WERI-Rb-1 (cell line): Measurements from ENCODE around the gene IGLON5.
A peak's percentile ranks its signal among the peaks of the same experiment; 100 is the strongest.

Source experiments
- DNase-seq: peaks from one replicate; pipeline ENCODE4 v3.0.0-alpha.2; 2020
- H3K27ac ChIP-seq: fragments of 250-450 bp; sonication (Bioruptor Pico); 2 replicates; pipeline ENCODE4 v1.5.1; 2020; ENCODE audit warnings: mild to moderate bottlenecking, moderate library complexity
- H3K27me3 ChIP-seq: fragments of 250-450 bp; sonication (Bioruptor Pico); 2 replicates; pipeline ENCODE4 v1.5.1; 2021; ENCODE audit warnings: mild to moderate bottlenecking, low read depth, moderate library complexity; ENCODE audit not compliant: insufficient read depth, severe bottlenecking
- H3K36me3 ChIP-seq: fragments of 250-450 bp; sonication (Bioruptor Pico); 2 replicates; pipeline ENCODE4 v1.5.1; 2020; ENCODE audit warnings: mild to moderate bottlenecking, moderate library complexity
- H3K4me3 ChIP-seq: 2 replicates; pipeline ENCODE4 v1.5.1; 2011; ENCODE audit warnings: low read depth, mild to moderate bottlenecking, control low read depth, low read length
- H3K9me3 ChIP-seq: fragments of 250-450 bp; sonication (Bioruptor Pico); 2 replicates; pipeline ENCODE4 v1.5.1; 2021; ENCODE audit warnings: mild to moderate bottlenecking, moderate library complexity; ENCODE audit not compliant: severe bottlenecking
- CTCF ChIP-seq: IDR thresholded peaks from 2 replicates; pipeline ENCODE4 v1.5.1; 2011; ENCODE audit warnings: low read depth, mild to moderate bottlenecking, control low read depth, inconsistent platforms, low read length

IGLON5 gene

GRCh38 chr19:51365965-51366388, 54.5 kb downstream of the IGLON5 start, which contains the start of gene ETFB:
Gene ETFB (minus strand): TSS chr19:51366388. CDS start chr19:51366326, 62 bp downstream.
- no peak for DNase-seq
- Histone ChIP-seq H3K27ac (peak within 1 kb of the TSS; percentile 90), H3K36me3 (no peaks in the 10 kb centered on the region), H3K27me3 (no peaks in the 10 kb centered on the region), H3K9me3 (no peaks in the 10 kb centered on the region), H3K4me3 (peak within 1 kb of the TSS; percentile 71)
- TF ChIP-seq CTCF = no peak

GRCh38 chr19:51366389-51367254, 55.2 kb downstream of the IGLON5 start:
- Histone ChIP-seq H3K9me3 (no peaks in the 10 kb centered on the region), H3K4me3 (peak overlapping the region; percentile 60), H3K27ac (peak overlapping the region; percentile 86), H3K36me3 (no peaks in the 10 kb centered on the region), H3K27me3 (no peaks in the 10 kb centered on the region)
- peak; percentile 99 for DNase-seq
- TF ChIP-seq CTCF = no peak

- Histone ChIP-seq H3K27ac (peak overlapping the region; percentile 86), H3K9me3 (no peaks in the 10 kb centered on the region), H3K36me3 (no peaks in the 10 kb centered on the region), H3K27me3 (no peaks in the 10 kb centered on the region), H3K4me3 (peak overlapping the region; percentile 60)
- no peak for DNase-seq
- no peak for TF ChIP-seq CTCF
Measured at GRCh38 chr19:51367255-51367564, 55.8 kb downstream of the IGLON5 start.

GRCh38 chr19:51367565-51368365, 56.3 kb downstream of the IGLON5 start:
- DNase-seq = peak; percentile 99
- Histone ChIP-seq H3K36me3 (no peaks in the 10 kb centered on the region), H3K27ac (peak overlapping the region; percentile 86), H3K4me3 (peak overlapping the region; percentile 60), H3K27me3 (no peaks in the 10 kb centered on the region), H3K9me3 (no peaks in the 10 kb centered on the region)
- no peak for TF ChIP-seq CTCF

GRCh38 chr19:51368366-51369282, 57.2 kb downstream of the IGLON5 start, which contains the start of gene CLDND2:
Gene CLDND2 (minus strand): TSS chr19:51369003. CDS start chr19:51368577, 426 bp downstream.
- H3K9me3 ChIP-seq = no peaks in the 10 kb centered on the region
- H3K36me3 ChIP-seq = no peaks in the 10 kb centered on the region
- peak within 1 kb of the TSS; percentile 64 for H3K27ac ChIP-seq
- DNase-seq = no peak
- H3K4me3 ChIP-seq = peak within 1 kb of the TSS; percentile 60
- TF ChIP-seq CTCF = no peak
- no peaks in the 10 kb centered on the region for H3K27me3 ChIP-seq
